ENCODE results near the gene RBP7. TPM values are rescaled to one million over a fixed set of nuclear protein-coding genes. Genes with fewer than 3 reads are reported as not detected.

RBP7 gene
- total RNA-seq, 1 experiment from 2014 or later: 6.0 TPM

DNA sequence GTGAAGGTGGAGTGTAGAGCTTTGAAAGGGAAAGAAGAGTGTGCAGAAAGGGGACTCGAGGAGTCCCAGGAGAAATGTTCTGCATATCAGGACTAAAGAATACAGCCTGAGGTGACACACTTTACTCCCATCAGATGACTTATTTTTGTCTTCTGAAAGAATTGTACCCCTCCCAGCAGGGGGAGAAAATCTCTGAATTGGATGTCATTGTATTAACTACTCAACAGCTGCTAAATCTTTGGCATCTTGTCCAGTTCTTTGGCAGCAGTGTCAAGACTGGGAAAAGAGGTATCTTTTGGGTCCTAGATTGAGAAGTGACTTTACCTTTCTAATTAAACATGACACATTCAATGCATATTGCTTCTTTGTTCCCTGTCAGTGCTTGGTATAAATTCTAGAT lies 54.6 kb downstream of the RBP7 start:
- no peaks in the 10 kb centered on the region for H3K9me3 ChIP-seq (ENCODE audit: low read length)
- no peaks in the 10 kb centered on the region for H3K9me2 ChIP-seq (replicated peaks; ENCODE audit: low read length)
- H3K4me3 ChIP-seq (ENCODE audit: low read length): no peak overlapping the region
- peaks cover 88% of the 10 kb centered on the region for H3K79me2 ChIP-seq (ENCODE audit: low read length)
- no peaks in the 10 kb centered on the region for H3K27me3 ChIP-seq (ENCODE audit: low read length)
- H3K27ac ChIP-seq (ENCODE audit: low read length): no peak overlapping the region
- H3K36me3 ChIP-seq (ENCODE audit: low read depth, low read length): 0 out of 2 replicates have a peak, but pooled peaks cover 3% of the 10 kb centered on the region
- H3F3A ChIP-seq (ENCODE audit: low read length, unreplicated experiment): no peaks in the 10 kb centered on the region
- no peak overlapping the region for H2AFZ ChIP-seq (ENCODE audit: low read length)
- DNase-seq (no peak), ATAC-seq (no peak; the same call in 1 of the 2 replicates)
- BruUV-seq (replicated peaks): no TSS peak
- peaks cover 12% of the 10 kb centered on the region for H3K4me1 ChIP-seq (ENCODE audit: insufficient read depth, low read length)
- POLR2A ChIA-PET (ENCODE audit: unreplicated experiment): no interaction called here
- H4K20me1 ChIP-seq (ENCODE audit: low read length): 0 out of 2 replicates have a peak, but pooled peaks cover 7% of the 10 kb centered on the region
- TF ChIP-seq EZH2phosphoT487 (IDR thresholded peaks at IDR 0.05; ENCODE audit: borderline replicate concordance, low read length): no peak
- TF ChIP-seq, protein P1, sequence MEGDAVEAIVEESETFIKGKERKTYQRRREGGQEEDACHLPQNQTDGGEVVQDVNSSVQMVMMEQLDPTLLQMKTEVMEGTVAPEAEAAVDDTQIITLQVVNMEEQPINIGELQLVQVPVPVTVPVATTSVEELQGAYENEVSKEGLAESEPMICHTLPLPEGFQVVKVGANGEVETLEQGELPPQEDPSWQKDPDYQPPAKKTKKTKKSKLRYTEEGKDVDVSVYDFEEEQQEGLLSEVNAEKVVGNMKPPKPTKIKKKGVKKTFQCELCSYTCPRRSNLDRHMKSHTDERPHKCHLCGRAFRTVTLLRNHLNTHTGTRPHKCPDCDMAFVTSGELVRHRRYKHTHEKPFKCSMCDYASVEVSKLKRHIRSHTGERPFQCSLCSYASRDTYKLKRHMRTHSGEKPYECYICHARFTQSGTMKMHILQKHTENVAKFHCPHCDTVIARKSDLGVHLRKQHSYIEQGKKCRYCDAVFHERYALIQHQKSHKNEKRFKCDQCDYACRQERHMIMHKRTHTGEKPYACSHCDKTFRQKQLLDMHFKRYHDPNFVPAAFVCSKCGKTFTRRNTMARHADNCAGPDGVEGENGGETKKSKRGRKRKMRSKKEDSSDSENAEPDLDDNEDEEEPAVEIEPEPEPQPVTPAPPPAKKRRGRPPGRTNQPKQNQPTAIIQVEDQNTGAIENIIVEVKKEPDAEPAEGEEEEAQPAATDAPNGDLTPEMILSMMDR (conservative IDR thresholded peaks at IDR 0.05; ENCODE audit: low read depth, low read length): no peak
- no peak for TF ChIP-seq EZH2 (IDR thresholded peaks at IDR 0.05; ENCODE audit: low read length, unreplicated experiment)
- no peak overlapping the region for H3K9ac ChIP-seq (ENCODE audit: low read length)
- CTCF ChIA-PET: no interaction called here
- intact Hi-C loops (cut with micrococcal nuclease): no loop called here
- H3K4me2 ChIP-seq (ENCODE audit: low read length): no peak overlapping the region

GRCh38 chr1:10052347-10052746 lies 55.3 kb downstream of the RBP7 start:
- no peak for ATAC-seq
- Histone ChIP-seq H3K9ac (ENCODE audit: low read length) (no peak overlapping the region), H3K4me2 (ENCODE audit: low read length) (no peak overlapping the region), H3F3A (ENCODE audit: low read length, unreplicated experiment) (no peaks in the 10 kb centered on the region), H3K27ac (ENCODE audit: low read length) (no peak overlapping the region), H3K79me2 (ENCODE audit: low read length) (peaks cover 86% of the 10 kb centered on the region), H2AFZ (ENCODE audit: low read length) (no peak overlapping the region), H3K4me1 (ENCODE audit: insufficient read depth, low read length) (peaks cover 12% of the 10 kb centered on the region), H3K9me2 (replicated peaks; ENCODE audit: low read length) (no peaks in the 10 kb centered on the region), H3K36me3 (ENCODE audit: low read depth, low read length) (0 out of 2 replicates have a peak, but pooled peaks cover 3% of the 10 kb centered on the region), H3K4me3 (ENCODE audit: low read length) (no peak overlapping the region), H3K27me3 (ENCODE audit: low read length) (no peaks in the 10 kb centered on the region), H4K20me1 (ENCODE audit: low read length) (0 out of 2 replicates have a peak, but pooled peaks cover 3% of the 10 kb centered on the region), H3K9me3 (ENCODE audit: low read length) (no peaks in the 10 kb centered on the region)
- ChIA-PET POLR2A (ENCODE audit: unreplicated experiment) (no interaction called here), CTCF (no interaction called here)
- intact Hi-C loops (cut with micrococcal nuclease): no loop called here
- TF ChIP-seq EZH2phosphoT487 (IDR thresholded peaks at IDR 0.05; ENCODE audit: borderline replicate concordance, low read length): no peak
- no peak for TF ChIP-seq EZH2 (IDR thresholded peaks at IDR 0.05; ENCODE audit: low read length, unreplicated experiment)
- TF ChIP-seq, protein P1 (conservative IDR thresholded peaks at IDR 0.05; ENCODE audit: low read depth, low read length): no peak
- no TSS peak for BruUV-seq (replicated peaks)
- no peak for DNase-seq

DNA sequence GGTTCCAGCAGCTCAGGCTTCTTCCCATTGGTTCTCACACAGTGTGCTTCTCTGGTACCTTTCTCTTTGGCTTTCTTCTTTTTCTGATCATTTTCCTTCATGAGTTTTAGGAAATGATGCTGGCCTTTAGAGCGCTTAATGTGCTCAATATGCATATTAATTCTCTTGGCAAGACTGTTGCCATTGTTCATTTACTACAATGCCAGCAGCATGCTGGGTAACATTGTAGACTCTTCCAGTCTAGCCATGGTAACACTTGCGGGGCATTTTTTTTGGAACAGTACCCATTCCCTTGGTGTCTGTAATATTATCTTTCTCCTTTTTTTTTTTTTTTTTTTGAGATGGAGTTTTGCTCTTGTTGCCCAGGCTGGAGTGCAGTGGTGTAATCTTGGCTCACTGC lies 57.4 kb downstream of the RBP7 start:
- H3K27me3 ChIP-seq (ENCODE audit: low read length): no peaks in the 10 kb centered on the region
- POLR2A ChIA-PET (ENCODE audit: unreplicated experiment): no interaction called here

More for the DNA sequence above, 57.4 kb downstream of the RBP7 start:
- Histone ChIP-seq H3K27ac (ENCODE audit: low read length) (no peak overlapping the region), H3K4me3 (ENCODE audit: low read length) (no peak overlapping the region), H3K9ac (ENCODE audit: low read length) (no peak overlapping the region), H3K9me3 (ENCODE audit: low read length) (no peaks in the 10 kb centered on the region), H2AFZ (ENCODE audit: low read length) (no peak overlapping the region), H3K9me2 (replicated peaks; ENCODE audit: low read length) (no peaks in the 10 kb centered on the region), H3K4me1 (ENCODE audit: insufficient read depth, low read length) (peaks cover 12% of the 10 kb centered on the region), H3K79me2 (ENCODE audit: low read length) (peaks cover 85% of the 10 kb centered on the region), H3K36me3 (ENCODE audit: low read depth, low read length) (0 out of 2 replicates have a peak, but pooled peaks cover 3% of the 10 kb centered on the region), H4K20me1 (ENCODE audit: low read length) (0 out of 2 replicates have a peak, but pooled peaks cover 3% of the 10 kb centered on the region), H3F3A (ENCODE audit: low read length, unreplicated experiment) (no peaks in the 10 kb centered on the region), H3K4me2 (ENCODE audit: low read length) (no peak overlapping the region)
- intact Hi-C loops (cut with micrococcal nuclease): no loop called here
- no TSS peak for BruUV-seq (replicated peaks)
- DNase-seq (no peak), ATAC-seq (no peak)
- TF ChIP-seq, protein P1 (conservative IDR thresholded peaks at IDR 0.05; ENCODE audit: low read depth, low read length): no peak
- TF ChIP-seq EZH2phosphoT487 (IDR thresholded peaks at IDR 0.05; ENCODE audit: borderline replicate concordance, low read length) (no peak), EZH2 (IDR thresholded peaks at IDR 0.05; ENCODE audit: low read length, unreplicated experiment) (no peak)
- CTCF ChIA-PET: no interaction called here
